HEK293 (cell line): ENCODE measurements around the gene ZNF550.

ENCODE experiments used
- CTCF ChIA-PET: fragments of 350-600 bp; formaldehyde crosslinking; extraction: SDS; loops from one replicate; lab custom pipeline; 2021; ENCODE audit warnings: antibody characterized with exemption; lab: Yijun Ruan, JAX
- POLR2A ChIA-PET: fragments of 300-600 bp; formaldehyde crosslinking; extraction: SDS; loops from one replicate; lab custom pipeline; 2020; ENCODE audit warnings: antibody characterized with exemption, inconsistent platforms; lab: Yijun Ruan, JAX
- H3K27ac ChIP-seq: fragments of 200-500 bp; sonication (Bioruptor generic); 2 replicates; pipeline ENCODE4 v1.5.1; 2014; ENCODE audit warnings: low read depth, low read length, control low read depth, inconsistent platforms; ENCODE audit errors: extremely low read depth
- H3K36me3 ChIP-seq, 2 experiments: fragments of 200-500 bp in 1 of 2; sonication (Bioruptor generic) in 1 of 2; 1 replicate in 1 of 2; 2 replicates in 1 of 2; pipeline ENCODE4 v1.5.1; 2014 to 2017; ENCODE audit warnings: inconsistent platforms in 2 of 2, low read length in 2 of 2; ENCODE audit not compliant: control insufficient read depth in 2 of 2, insufficient read depth in 1 of 2
- H3K4me1 ChIP-seq: fragments of 200-500 bp; sonication (Bioruptor generic); 2 replicates; pipeline ENCODE4 v1.5.1; 2014; ENCODE audit warnings: mild to moderate bottlenecking, low read length, inconsistent platforms; ENCODE audit not compliant: control insufficient read depth, insufficient read depth
- H3K4me3 ChIP-seq: 2 replicates; pipeline ENCODE4 v1.5.1; 2011; ENCODE audit warnings: low read depth, mild to moderate bottlenecking, control low read depth, low read length, moderate library complexity
- H3K9me3 ChIP-seq: fragments of 200-500 bp; sonication (Bioruptor generic); 2 replicates; pipeline ENCODE4 v1.5.1; 2014; ENCODE audit warnings: low read depth, low read length, inconsistent platforms; ENCODE audit not compliant: control insufficient read depth, insufficient read depth
- BCL6B ChIP-seq: fragments of 450-650 bp; formaldehyde crosslinking; IDR thresholded peaks from 2 replicates; pipeline ENCODE4 v1.5.1; 2017; ENCODE audit warnings: missing biosample characterization, missing genetic modification characterization
- KLF10 ChIP-seq: fragments of 450-650 bp; IDR thresholded peaks from 2 replicates; pipeline ENCODE4 v1.5.1; 2018; ENCODE audit warnings: missing biosample characterization, mild to moderate bottlenecking, missing genetic modification characterization
- MEIS1 ChIP-seq: sonication (generic); formaldehyde crosslinking; IDR thresholded peaks from 2 replicates; pipeline ENCODE4 v1.8.1; 2022; ENCODE audit warnings: missing genetic modification reagents, mild to moderate bottlenecking, borderline replicate concordance
- PRDM1 ChIP-seq: fragments of 450-650 bp; formaldehyde crosslinking; IDR thresholded peaks from 2 replicates; pipeline ENCODE4; 2016; ENCODE audit warnings: missing biosample characterization, missing genetic modification characterization
- PRDM10 ChIP-seq: fragments of 450-650 bp; formaldehyde crosslinking; IDR thresholded peaks from 2 replicates; pipeline ENCODE4 v1.5.1; 2016; ENCODE audit warnings: missing biosample characterization, missing genetic modification characterization
- PRDM2 ChIP-seq: fragments of 450-650 bp; formaldehyde crosslinking; IDR thresholded peaks from 2 replicates; pipeline ENCODE4 v1.5.1; 2016; ENCODE audit warnings: missing biosample characterization, missing genetic modification characterization, borderline replicate concordance
- SETDB1 ChIP-seq: IDR thresholded peaks from one replicate; pipeline ENCODE4 v1.6.1; 2017; ENCODE audit warnings: mild to moderate bottlenecking, low read length, moderate library complexity, mixed read lengths; ENCODE audit not compliant: insufficient read length
- ZBTB11 ChIP-seq: fragments of 450-650 bp; formaldehyde crosslinking; conservative IDR thresholded peaks from 2 replicates; pipeline ENCODE4 v1.5.1; 2016; ENCODE audit warnings: low read depth, missing biosample characterization, missing genetic modification characterization
- ZFHX2 ChIP-seq: fragments of 450-650 bp; formaldehyde crosslinking; conservative IDR thresholded peaks from 2 replicates; pipeline ENCODE4 v1.5.1; 2016; ENCODE audit warnings: missing biosample characterization, missing genetic modification characterization
- ZNF24 ChIP-seq: fragments of 450-650 bp; formaldehyde crosslinking; IDR thresholded peaks from 2 replicates; pipeline ENCODE4 v1.5.1; 2016; ENCODE audit warnings: missing biosample characterization, missing genetic modification characterization
- ZNF350 ChIP-seq: fragments of 450-650 bp; formaldehyde crosslinking; IDR thresholded peaks from 2 replicates; pipeline ENCODE4 v1.5.0; 2017; ENCODE audit warnings: missing biosample characterization, mild to moderate bottlenecking, missing genetic modification characterization
- ZNF416 ChIP-seq: fragments of 450-650 bp; formaldehyde crosslinking; IDR thresholded peaks from 2 replicates; pipeline ENCODE4 v1.5.1; 2016; ENCODE audit warnings: missing biosample characterization, missing genetic modification characterization
- ZNF548 ChIP-seq: fragments of 450-650 bp; formaldehyde crosslinking; IDR thresholded peaks from 2 replicates; pipeline ENCODE4 v1.5.1; 2016; ENCODE audit warnings: missing biosample characterization, missing genetic modification characterization
- ZNF549 ChIP-seq: fragments of 450-650 bp; IDR thresholded peaks from 2 replicates; pipeline ENCODE4 v1.5.1; 2018; ENCODE audit warnings: missing biosample characterization, missing genetic modification characterization, mild to moderate bottlenecking, inconsistent platforms, moderate library complexity
- ZNF596 ChIP-seq: fragments of 450-650 bp; IDR thresholded peaks from 2 replicates; pipeline ENCODE4 v1.5.0; 2018; ENCODE audit warnings: missing biosample characterization, mild to moderate bottlenecking, missing genetic modification characterization, moderate library complexity
- ZNF658 ChIP-seq: fragments of 450-650 bp; formaldehyde crosslinking; IDR thresholded peaks from 2 replicates; pipeline ENCODE4; 2016; ENCODE audit warnings: missing biosample characterization, missing genetic modification characterization
- ZNF792 ChIP-seq: fragments of 450-650 bp; formaldehyde crosslinking; IDR thresholded peaks from 2 replicates; pipeline ENCODE4 v1.5.1; 2016; ENCODE audit warnings: missing biosample characterization, missing genetic modification characterization
- ZSCAN16 ChIP-seq: fragments of 450-650 bp; formaldehyde crosslinking; IDR thresholded peaks from 2 replicates; pipeline ENCODE4 v1.5.1; 2016; ENCODE audit warnings: missing biosample characterization, missing genetic modification characterization
- TF ChIP-seq, protein P1 (sequence below): fragments of 450-650 bp; formaldehyde crosslinking; IDR thresholded peaks from 2 replicates; pipeline ENCODE4 v1.5.1; 2016; ENCODE audit warnings: missing biosample characterization, missing genetic modification characterization
- TF ChIP-seq, protein P2 (sequence below): fragments of 450-650 bp; formaldehyde crosslinking; IDR thresholded peaks from 2 replicates; pipeline ENCODE4 v1.5.1; 2016; ENCODE audit warnings: missing biosample characterization, missing genetic modification characterization, borderline replicate concordance

ZNF550 gene

DNA sequence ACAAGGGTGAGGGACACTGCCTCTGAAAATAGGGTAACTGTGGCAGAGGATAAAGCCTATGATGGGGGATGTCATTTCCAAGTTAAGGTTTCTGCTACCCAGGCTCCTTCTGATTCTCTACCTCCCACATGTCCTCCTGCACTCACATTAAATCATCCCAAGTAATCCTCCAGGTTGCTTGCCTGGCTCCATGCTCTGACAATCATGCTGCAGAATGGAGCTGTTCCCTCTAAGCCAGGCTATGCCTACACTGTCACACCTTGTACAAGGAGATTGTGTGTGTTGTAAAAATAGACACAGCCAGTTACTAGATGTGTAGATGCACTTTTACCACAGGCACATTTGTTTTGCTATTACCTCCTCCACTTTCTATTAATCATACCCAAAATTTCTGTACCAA lies 11.0 kb upstream of the ZNF550 start:
- Histone ChIP-seq H3K4me1 (no peaks in the 10 kb centered on the region), H3K36me3 (peaks cover 23 to 46% of the 10 kb centered on the region in 2 experiments), H3K9me3 (peaks cover 3% of the 10 kb centered on the region), H3K27ac (no peak overlapping the region), H3K4me3 (no peak overlapping the region)
- POLR2A ChIA-PET: no interaction called here
- CTCF ChIA-PET: no interaction called here
- TF ChIP-seq ZBTB11 (tag by site-specific recombination) (no peak), ZNF548 (tag by site-specific recombination) (no peak), ZNF549 (tag by site-specific recombination) (no peak), ZNF416 (tag by site-specific recombination) (no peak), ZNF24 (no peak), PRDM1 (no peak), KLF10 (tag by site-specific recombination) (no peak), ZNF596 (no peak), ZSCAN16 (tag by site-specific recombination) (no peak), PRDM2 (tag by site-specific recombination) (no peak), PRDM10 (tag by site-specific recombination) (no peak), ZNF658 (tag by site-specific recombination) (no peak), MEIS1 (CRISPR knock-in tag) (no peak), SETDB1 (no peak), ZFHX2 (tag by site-specific recombination) (no peak), BCL6B (tag by site-specific recombination) (no peak), ZNF792 (no peak), ZNF350 (no peak)
- TF ChIP-seq, protein P1, sequence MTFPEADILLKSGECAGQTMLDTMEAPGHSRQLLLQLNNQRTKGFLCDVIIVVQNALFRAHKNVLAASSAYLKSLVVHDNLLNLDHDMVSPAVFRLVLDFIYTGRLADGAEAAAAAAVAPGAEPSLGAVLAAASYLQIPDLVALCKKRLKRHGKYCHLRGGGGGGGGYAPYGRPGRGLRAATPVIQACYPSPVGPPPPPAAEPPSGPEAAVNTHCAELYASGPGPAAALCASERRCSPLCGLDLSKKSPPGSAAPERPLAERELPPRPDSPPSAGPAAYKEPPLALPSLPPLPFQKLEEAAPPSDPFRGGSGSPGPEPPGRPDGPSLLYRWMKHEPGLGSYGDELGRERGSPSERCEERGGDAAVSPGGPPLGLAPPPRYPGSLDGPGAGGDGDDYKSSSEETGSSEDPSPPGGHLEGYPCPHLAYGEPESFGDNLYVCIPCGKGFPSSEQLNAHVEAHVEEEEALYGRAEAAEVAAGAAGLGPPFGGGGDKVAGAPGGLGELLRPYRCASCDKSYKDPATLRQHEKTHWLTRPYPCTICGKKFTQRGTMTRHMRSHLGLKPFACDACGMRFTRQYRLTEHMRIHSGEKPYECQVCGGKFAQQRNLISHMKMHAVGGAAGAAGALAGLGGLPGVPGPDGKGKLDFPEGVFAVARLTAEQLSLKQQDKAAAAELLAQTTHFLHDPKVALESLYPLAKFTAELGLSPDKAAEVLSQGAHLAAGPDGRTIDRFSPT: no peak
- TF ChIP-seq, protein P2, sequence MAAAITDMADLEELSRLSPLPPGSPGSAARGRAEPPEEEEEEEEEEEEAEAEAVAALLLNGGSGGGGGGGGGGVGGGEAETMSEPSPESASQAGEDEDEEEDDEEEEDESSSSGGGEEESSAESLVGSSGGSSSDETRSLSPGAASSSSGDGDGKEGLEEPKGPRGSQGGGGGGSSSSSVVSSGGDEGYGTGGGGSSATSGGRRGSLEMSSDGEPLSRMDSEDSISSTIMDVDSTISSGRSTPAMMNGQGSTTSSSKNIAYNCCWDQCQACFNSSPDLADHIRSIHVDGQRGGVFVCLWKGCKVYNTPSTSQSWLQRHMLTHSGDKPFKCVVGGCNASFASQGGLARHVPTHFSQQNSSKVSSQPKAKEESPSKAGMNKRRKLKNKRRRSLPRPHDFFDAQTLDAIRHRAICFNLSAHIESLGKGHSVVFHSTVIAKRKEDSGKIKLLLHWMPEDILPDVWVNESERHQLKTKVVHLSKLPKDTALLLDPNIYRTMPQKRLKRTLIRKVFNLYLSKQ (tag by site-specific recombination): no peak
